Heart right ventricle (tissue), 16 donors: ENCODE measurements around the gene KCNK2. TPM values are rescaled to one million over a fixed set of nuclear protein-coding genes. Genes with fewer than 3 reads are reported as not detected.

Source experiments
- ATAC-seq, 8 donors: fragments of 200-7000 bp; cut with Tn5 transposase; one replicate each; pipeline ENCODE4 v1.9.1; 2020; ENCODE audit warnings: mild to moderate bottlenecking in 8 of 8, moderate library complexity in 8 of 8, moderate number of reproducible peaks in 1 of 8
- DNase-seq, 2 donors: peaks; one replicate each; pipeline ENCODE4 v3.0.0-alpha.2; 2020
- H3K27ac ChIP-seq, 10 donors: fragments of 200-600 bp; sonication (generic) in 2 of 10; one replicate each; pipeline versions ENCODE4 v1.5.0 to v1.8.0; 2020 to 2022; ENCODE audit warnings: mild to moderate bottlenecking in 3 of 10
- H3K27me3 ChIP-seq, 7 donors: fragments of 200-600 bp; one replicate each; pipeline ENCODE4 v1.8.0; 2021 to 2022; ENCODE audit warnings: mild to moderate bottlenecking in 2 of 7
- H3K36me3 ChIP-seq, 9 donors: fragments of 200-600 bp; sonication (generic) in 1 of 9; one replicate each; pipeline versions ENCODE4 v1.5.0 to v1.8.0; 2020 to 2022; ENCODE audit warnings: mild to moderate bottlenecking in 2 of 9
- H3K4me1 ChIP-seq, 9 donors: fragments of 200-600 bp; sonication (generic) in 1 of 9; one replicate each; pipeline versions ENCODE4 v1.5.0 to v1.8.0; 2020 to 2022; ENCODE audit warnings: mild to moderate bottlenecking in 4 of 9
- H3K4me3 ChIP-seq, 10 donors: fragments of 200-600 bp; sonication (generic) in 2 of 10; one replicate each; pipeline versions ENCODE4 v1.5.0 to v1.8.0; 2020 to 2022; ENCODE audit warnings: mild to moderate bottlenecking in 7 of 10, moderate library complexity in 2 of 10
- H3K9me3 ChIP-seq, 11 donors: fragments of 200-600 bp in 10 of 11; sonication (generic) in 2 of 11; one replicate each; pipeline versions ENCODE4 v1.5.0 to v1.8.0; 2013 to 2022; ENCODE audit warnings: mild to moderate bottlenecking in 2 of 11, control low read depth in 1 of 11, moderate library complexity in 1 of 11
- WGBS, 2 donors: extraction: QIAGEN DNeasy Blood & Tissue Kit; methylation state at CpG; one replicate each; pipeline ENCODE4 v1.1.7; 2013; ENCODE audit warnings: inconsistent platforms in 1 of 2; 5-methylcytosine and 5-hydroxymethylcytosine counted together
- intact Hi-C, 10 donors: fragments of 100-400 bp; cut with DNase I; formaldehyde crosslinking; loops; one replicate each; pipeline versions ENCODE4 v1.11.1 to v1.14.2; 2022
- polyA plus RNA-seq, 2 donors: library from polyadenylated mRNA; stranded (reverse); fragments of 200-250 nt; gene quantifications; one replicate each; pipeline ENCODE4 v1.2.3, GENCODE V29; 2013
- total RNA-seq, 10 donors: library from RNA; stranded (reverse); fragmentation: NEBNext Ultra II Directional in 3 of 10; extraction: Animal tissue kit (Norgen Biotek cat#: 25700) in 3 of 10; gene quantifications; one replicate each; pipeline versions ENCODE4 v1.2.1 to v1.2.4, GENCODE V29; 2021 to 2023
- TF ChIP-seq, protein P1 (sequence below), 9 donors: fragments of 200-600 bp; sonication (generic) in 2 of 9; IDR thresholded peaks; one replicate each; pipeline versions ENCODE4 v1.5.0 to v1.8.0; 2021 to 2022; ENCODE audit warnings: antibody characterized with exemption in 9 of 9, mild to moderate bottlenecking in 5 of 9, moderate library complexity in 1 of 9
- donor health status: Arrhythmogenic right ventricular cardiomyopathy.
- donor health status: ischemic (EF 13 %, LVEDD 7.1; RV severe dilation, severe dysfunction).
- donor health status: healthy with polysubstance abuse.
- donor health status: DM: no; HTN: yes; CAD: no.
- donor health status: DM: no; HTN: no; CAD: no.
- donor health status: ischemic (EF 25% LVEDD 6.9; RV normal size, moderate dysfunction).
- donor health status: ischemic (EF 25% LVEDD 5.7; RV mildly dilated, moderate dysfunction).
- donor health status: healthy.
- donor health status: DM: yes; HTN: yes; CAD: no.
- donor health status: Ischemic cardiomyopathy.
- donor health status: ischemic (EF 35%, LVEDD 5.7; RV mildly dilated, moderate dysfunction).
- donor health status: nonischemic (EF 11% LVEDD 7.7; RV severe dilation, severe dysfunction).
- donor health status: DM: yes; HTN: yes; CAD: no.
- donor health status: PGD.
- donor health status: ischemic (EF 29% LVEDD 5.4; RV normal size, mild dysfunction).
- donor health status: nonischemic (EF 23%, LVEDD 6.1; RV moderate dilation, normal function).

The KCNK2 gene
- total and polyA plus RNA-seq, 12 donors: 0.06 to 0.79 (median 0.26) TPM; not detected in 5

DNA sequence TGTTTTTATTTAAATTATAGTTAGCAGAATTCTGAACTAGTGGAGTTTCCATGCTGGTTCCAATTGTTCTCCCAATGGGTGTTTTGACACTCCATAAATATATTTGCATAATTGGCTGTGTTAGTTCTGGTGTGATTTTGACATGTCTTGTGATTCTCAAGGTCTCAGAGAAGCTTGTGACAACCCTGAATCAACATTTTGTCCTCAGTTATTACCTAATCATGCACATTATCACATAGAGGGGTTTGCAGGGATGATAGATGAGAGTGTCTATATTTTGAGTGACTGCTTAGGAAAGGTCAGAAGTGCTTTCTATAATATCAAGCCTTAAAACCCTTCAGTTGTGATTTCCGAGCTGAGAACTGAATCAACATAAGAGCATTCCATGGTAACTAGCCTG lies 11.5 kb upstream of the KCNK2 start:
- Histone ChIP-seq H3K4me1 (no peaks in the 10 kb centered on the region), H3K4me3 (no peak overlapping the region), H3K27ac (no peak overlapping the region), H3K27me3 (peaks cover 0 to 5% (median 0%) of the 10 kb centered on the region in 7 donors), H3K9me3 (no peaks in the 10 kb centered on the region), H3K36me3 (no peaks in the 10 kb centered on the region)
- no peak for ATAC-seq
- intact Hi-C loops: no loop called here
- TF ChIP-seq, protein P1, sequence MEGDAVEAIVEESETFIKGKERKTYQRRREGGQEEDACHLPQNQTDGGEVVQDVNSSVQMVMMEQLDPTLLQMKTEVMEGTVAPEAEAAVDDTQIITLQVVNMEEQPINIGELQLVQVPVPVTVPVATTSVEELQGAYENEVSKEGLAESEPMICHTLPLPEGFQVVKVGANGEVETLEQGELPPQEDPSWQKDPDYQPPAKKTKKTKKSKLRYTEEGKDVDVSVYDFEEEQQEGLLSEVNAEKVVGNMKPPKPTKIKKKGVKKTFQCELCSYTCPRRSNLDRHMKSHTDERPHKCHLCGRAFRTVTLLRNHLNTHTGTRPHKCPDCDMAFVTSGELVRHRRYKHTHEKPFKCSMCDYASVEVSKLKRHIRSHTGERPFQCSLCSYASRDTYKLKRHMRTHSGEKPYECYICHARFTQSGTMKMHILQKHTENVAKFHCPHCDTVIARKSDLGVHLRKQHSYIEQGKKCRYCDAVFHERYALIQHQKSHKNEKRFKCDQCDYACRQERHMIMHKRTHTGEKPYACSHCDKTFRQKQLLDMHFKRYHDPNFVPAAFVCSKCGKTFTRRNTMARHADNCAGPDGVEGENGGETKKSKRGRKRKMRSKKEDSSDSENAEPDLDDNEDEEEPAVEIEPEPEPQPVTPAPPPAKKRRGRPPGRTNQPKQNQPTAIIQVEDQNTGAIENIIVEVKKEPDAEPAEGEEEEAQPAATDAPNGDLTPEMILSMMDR (IDR thresholded peaks at IDR 0.05): no peak
- DNase-seq: no peak
- 63% methylated on average over 1 of the region's 1 CpG for WGBS, 2 donors

DNA sequence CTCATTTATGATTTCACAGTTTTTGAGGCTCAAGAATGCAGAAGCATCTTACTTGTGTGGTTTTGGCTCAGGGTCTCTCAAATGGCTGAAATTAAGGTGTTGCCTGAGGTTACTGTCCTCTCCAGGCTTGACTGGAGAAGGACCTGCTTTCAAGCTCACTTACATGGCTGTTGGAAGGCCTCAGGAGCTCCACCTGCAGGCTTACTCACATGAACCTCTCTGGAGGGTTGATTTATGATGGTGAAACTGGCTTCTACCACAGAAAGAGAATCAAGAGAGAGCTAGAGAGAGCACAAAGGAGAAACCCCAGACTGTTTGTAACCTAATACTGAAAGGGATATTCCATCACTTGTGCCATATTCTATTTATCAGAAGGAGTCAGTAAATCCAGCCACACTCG lies 6.2 kb upstream of the KCNK2 start:
- TF ChIP-seq, protein P1 (IDR thresholded peaks at IDR 0.05): no peak
- 62% methylated on average over 1 of the region's 1 CpG for WGBS, 2 donors

DNA sequence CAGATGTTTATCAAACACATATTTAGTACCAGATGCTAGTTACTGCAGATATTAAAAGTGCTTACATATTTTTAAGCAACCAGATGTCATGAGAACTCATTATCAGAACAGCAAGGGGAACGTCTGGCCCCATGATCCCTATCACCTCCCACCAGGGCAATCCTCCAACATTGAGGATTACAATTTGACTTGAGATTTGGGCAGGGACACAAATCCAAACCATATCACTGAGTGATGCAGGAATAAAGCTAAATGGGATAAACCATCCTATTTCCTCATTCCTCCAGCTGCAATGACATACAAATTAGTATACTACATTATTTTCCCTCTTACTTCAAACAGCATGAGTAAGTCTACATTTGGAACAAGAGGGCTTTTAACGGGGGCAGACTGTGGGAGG lies 3.1 kb upstream of the KCNK2 start:
- intact Hi-C loops: no loop called here
- Histone ChIP-seq H3K4me3 (no peak overlapping the region), H3K27me3 (peaks cover 0 to 44% (median 39%) of the 10 kb centered on the region in 7 donors), H3K36me3 (no peaks in the 10 kb centered on the region), H3K27ac (no peak overlapping the region), H3K9me3 (no peaks in the 10 kb centered on the region), H3K4me1 (peaks cover 0 to 9% (median 5%) of the 10 kb centered on the region in 9 donors)
- TF ChIP-seq, protein P1 (IDR thresholded peaks at IDR 0.05): no peak
- DNase-seq (no peak), ATAC-seq (no peak)
- WGBS, 2 donors: 55 to 57% methylated on average over 2 of the region's 2 CpGs

More for the DNA sequence above, 6.2 kb upstream of the KCNK2 start:
- H3K27ac ChIP-seq: no peak overlapping the region
- intact Hi-C loops: no loop called here
- H3K4me3 ChIP-seq: no peak overlapping the region
- DNase-seq (no peak), ATAC-seq (no peak)
- H3K9me3 ChIP-seq: no peaks in the 10 kb centered on the region
- H3K4me1 ChIP-seq: no peaks in the 10 kb centered on the region
- no peaks in the 10 kb centered on the region for H3K36me3 ChIP-seq
- H3K27me3 ChIP-seq: peaks cover 0 to 15% (median 11%) of the 10 kb centered on the region in 7 donors

DNA sequence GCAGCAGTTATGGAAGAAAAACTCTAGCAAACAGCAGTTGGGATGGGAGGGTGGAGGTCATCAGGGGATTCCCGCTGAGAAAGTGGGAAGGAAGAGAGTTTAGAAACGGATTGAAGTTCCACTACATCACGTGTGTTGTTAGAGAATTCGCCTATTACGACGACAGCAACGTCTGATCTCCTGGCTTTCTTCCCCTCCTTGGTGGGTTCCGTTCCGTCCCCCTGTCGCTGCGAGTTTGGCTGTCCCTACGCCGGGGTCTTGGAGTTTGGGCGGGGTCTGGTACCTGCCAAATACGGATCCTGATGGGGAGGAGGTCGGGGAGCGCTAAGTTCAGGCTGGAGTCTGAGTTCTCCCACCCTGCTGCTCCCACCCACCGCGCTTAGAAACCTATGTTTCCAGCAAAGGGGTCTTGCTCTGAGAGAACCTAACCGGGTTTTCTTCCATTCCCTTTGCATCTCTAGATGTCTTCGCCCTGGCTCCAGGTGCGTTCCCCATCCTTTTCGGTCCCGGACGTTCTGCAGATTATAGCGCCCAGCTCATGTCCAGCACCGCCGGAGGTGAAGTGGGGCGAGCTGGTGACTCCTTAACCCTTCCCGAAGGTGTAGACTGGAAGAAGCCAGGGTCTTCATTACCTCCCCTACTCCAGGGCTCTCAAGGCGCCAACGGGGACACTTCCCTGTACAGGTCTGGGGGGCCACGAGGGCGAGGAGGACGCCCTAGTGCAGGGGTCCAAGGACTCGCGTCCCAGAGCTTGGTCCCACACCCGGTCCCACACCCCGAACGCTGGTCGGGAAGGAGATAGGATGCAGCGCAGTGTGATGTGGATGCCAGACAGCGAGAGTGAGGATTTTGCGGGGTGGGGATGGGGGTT lies 641 bp upstream of the KCNK2 start:
- H3K4me1 ChIP-seq: peaks cover 0 to 9% (median 5%) of the 10 kb centered on the region in 9 donors
- no peaks in the 10 kb centered on the region for H3K36me3 ChIP-seq
- WGBS, 2 donors: 1 to 3% methylated on average over 44 of the region's 44 CpGs
- peak overlapping the region in 4 of 10 donors; percentile 38 to 47 (median 41) for H3K4me3 ChIP-seq
- peaks cover 0 to 67% (median 62%) of the 10 kb centered on the region in 7 donors for H3K27me3 ChIP-seq
- no peak overlapping the region for H3K27ac ChIP-seq
- DNase-seq: no peak
- intact Hi-C loops: no loop called here
- H3K9me3 ChIP-seq: no peaks in the 10 kb centered on the region
- no peak for ATAC-seq
- TF ChIP-seq, protein P1 (IDR thresholded peaks at IDR 0.05): no peak
